NCI-H2227 treated with DMSO at 0.1 percent for 48 hours (cell line): ENCODE measurements around the gene MTCL1.

Experiments used
- DNase-seq: peaks from one replicate; lab custom pipeline; 2025; lab: John Stamatoyannopoulos, UW

Gene MTCL1

GRCh38 chr18:8771930-8772329 lies 66.6 kb downstream of the MTCL1 start:
- DNase-seq = peak; percentile 32

GRCh38 chr18:8773980-8774379 lies 68.6 kb downstream of the MTCL1 start:
- DNase-seq = peak; percentile 13

- DNase-seq = no peak
Measured at GRCh38 chr18:8776013-8776943, 70.9 kb downstream of the MTCL1 start.

GRCh38 chr18:8777846-8778245 lies 72.5 kb downstream of the MTCL1 start:
- DNase-seq = peak; percentile 86

GRCh38 chr18:8778386-8778785 lies 73.0 kb downstream of the MTCL1 start:
- peak; percentile 88 for DNase-seq

- DNase-seq = no peak
Measured at GRCh38 chr18:8778824-8779223, 73.5 kb downstream of the MTCL1 start.

GRCh38 chr18:8779251-8779650 lies 73.9 kb downstream of the MTCL1 start:
- no peak for DNase-seq

- no peak for DNase-seq
Measured at GRCh38 chr18:8780227-8780626, 74.9 kb downstream of the MTCL1 start.

GRCh38 chr18:8781671-8782070 lies 76.3 kb downstream of the MTCL1 start:
- DNase-seq = no peak

- DNase-seq = no peak
Measured at GRCh38 chr18:8783335-8783993, 78.1 kb downstream of the MTCL1 start.

- DNase-seq = no peak
Measured at GRCh38 chr18:8783994-8784530, 78.7 kb downstream of the MTCL1 start.

- no peak for DNase-seq
Measured at GRCh38 chr18:8785261-8785660, 79.9 kb downstream of the MTCL1 start.

- DNase-seq = no peak
Measured at GRCh38 chr18:8785855-8786482, 80.6 kb downstream of the MTCL1 start.

GRCh38 chr18:8786483-8787370 lies 81.4 kb downstream of the MTCL1 start:
- no peak for DNase-seq

- no peak for DNase-seq
Measured at GRCh38 chr18:8787371-8787670, 82.0 kb downstream of the MTCL1 start.

GRCh38 chr18:8787794-8788193 lies 82.4 kb downstream of the MTCL1 start:
- DNase-seq = no peak

- DNase-seq = no peak
Measured at GRCh38 chr18:8788503-8789429, 83.4 kb downstream of the MTCL1 start.

GRCh38 chr18:8791171-8791651 lies 85.9 kb downstream of the MTCL1 start:
- DNase-seq = no peak

- no peak for DNase-seq
Measured at GRCh38 chr18:8792688-8793316, 87.4 kb downstream of the MTCL1 start.
